HuH-7.5 (cell line): Measurements from ENCODE around the gene MYH10.

Experiments
- DNase-seq: peaks from one replicate; pipeline ENCODE4 v3.0.0; 2011; ENCODE audit warnings: low spot score

MYH10 gene

DNA sequence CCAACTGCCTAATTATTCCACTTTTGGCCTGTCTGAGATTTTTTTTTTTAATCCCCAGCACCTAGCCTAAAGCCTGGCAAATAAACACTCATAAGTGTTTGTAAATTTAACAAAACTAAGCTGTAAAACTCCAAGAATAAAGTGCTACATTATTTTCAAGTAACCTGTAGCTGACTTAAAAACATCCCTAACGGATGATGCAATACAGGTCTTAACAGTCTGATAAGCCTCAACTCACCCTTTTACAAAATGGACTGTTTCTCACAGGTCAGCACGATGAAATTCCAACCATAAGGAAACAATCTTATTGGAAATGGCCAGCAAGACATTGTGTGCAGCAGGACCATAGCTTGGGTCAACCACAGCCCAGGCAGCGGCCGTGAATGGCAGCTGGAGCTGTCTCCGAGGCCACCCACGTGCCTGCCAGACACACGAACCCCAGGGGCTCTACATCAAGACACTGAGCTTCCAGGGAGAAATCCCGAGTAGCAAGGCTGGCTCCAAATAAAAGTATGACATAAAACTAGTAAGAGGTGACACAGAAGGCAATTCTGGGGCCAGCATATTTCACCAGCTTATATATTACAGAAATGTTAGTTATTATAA lies 135.9 kb downstream of the MYH10 start:
- DNase-seq, result no peak

DNA sequence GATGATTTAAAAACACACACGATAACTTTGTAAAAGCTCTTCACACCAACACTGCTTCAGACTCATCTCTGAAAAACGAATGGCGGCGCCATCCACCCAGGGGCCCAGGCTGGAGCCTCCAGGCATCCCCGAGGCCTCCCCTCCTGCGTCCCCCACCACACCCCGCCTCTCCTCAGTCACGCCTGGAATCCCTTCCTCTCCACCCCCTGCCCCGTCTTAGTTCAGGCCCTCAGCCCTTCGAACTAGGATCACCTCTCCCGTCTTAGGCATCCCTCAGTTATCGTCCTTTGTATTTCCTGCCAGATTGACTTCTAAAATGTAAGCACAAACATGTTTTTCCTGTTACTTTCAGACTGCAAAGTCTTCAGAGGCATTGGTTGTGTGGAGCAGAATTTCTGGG lies 136.5 kb downstream of the MYH10 start:
- no peak for DNase-seq

DNA sequence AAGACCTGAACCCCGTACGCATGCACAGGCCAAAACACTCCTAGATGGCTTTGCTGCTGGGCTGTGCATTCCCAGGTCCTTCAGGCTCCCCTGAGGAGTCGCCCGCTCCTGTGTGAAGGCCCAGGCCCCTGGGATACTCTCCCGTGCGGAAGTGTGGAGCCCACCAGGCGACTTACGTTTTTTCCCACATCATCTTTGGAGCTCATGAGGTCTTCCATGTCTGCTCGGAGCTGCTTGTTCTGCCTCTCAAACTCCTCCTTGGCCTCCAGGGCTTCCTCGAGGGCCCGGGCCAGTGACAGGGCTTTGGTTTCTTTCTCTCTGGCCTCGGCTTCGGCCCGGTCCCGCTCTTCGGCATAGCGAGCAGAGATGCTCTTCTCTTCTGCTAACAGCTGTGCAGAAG lies 138.4 kb downstream of the MYH10 start:
- DNase-seq, result no peak

- DNase-seq, result no peak
These were observed 140.1 kb downstream of the MYH10 start for GRCh38 chr17:8490256-8491023.

GRCh38 chr17:8489841-8490240 lies 140.7 kb downstream of the MYH10 start:
- no peak for DNase-seq

DNA sequence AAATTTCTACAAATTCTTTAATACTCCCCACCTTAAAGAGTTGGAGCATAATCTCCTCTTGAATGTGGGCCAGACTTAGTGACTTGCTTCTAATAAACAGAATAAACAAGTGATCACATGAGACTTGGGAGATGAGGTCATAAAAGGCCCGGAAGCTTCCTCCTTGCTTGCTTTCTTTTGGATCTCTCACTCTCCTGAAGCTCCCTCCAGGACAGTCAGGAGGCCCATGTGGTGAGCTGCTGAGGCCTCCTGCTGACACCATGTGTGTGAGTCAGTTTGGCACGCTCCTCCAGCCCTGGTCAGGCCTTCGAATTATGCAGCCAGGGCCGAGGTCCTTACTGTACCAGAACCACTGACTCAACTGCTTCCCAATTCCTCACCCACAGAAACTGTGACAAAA lies 141.6 kb downstream of the MYH10 start:
- DNase-seq, result no peak

DNA sequence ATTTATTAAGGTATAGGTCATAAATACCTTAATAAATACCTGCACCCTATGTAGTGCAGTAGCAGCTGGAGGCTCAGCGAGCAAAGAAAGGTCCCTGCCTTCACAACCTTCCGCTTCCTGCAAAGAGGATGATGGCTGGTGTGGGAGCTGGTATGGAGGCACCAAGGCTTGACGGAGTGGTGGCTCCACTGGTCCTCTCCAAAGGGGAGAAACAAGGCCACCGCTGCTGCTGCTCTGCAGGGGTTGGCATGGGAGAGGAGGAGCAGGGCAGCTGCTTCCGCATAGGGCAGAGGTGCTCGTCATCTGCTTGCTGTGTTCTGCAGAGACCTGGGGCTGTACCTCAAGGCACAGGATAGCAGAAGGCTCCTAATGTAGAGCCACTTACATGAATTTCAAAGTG lies 142.0 kb downstream of the MYH10 start:
- DNase-seq, result no peak

DNA sequence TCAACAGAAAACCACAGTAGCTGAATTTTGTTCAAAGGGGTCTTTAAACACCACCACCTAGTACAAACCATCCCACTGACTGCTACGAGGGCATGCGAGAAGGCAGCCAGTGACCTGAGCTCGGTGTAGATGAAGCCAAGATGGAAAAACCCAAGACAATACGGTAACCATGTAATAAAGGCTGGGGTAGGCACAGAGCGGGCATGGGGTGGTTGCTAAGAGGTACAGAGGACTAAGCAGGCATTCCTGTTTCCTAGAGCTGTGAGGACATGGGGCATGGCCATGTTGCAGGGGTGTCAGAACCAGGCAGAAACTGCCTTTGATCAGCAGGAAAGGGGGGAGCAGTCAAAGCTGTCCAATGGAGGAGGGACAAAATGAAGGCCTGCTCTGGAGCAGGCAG lies 142.8 kb downstream of the MYH10 start:
- DNase-seq, result no peak

DNA sequence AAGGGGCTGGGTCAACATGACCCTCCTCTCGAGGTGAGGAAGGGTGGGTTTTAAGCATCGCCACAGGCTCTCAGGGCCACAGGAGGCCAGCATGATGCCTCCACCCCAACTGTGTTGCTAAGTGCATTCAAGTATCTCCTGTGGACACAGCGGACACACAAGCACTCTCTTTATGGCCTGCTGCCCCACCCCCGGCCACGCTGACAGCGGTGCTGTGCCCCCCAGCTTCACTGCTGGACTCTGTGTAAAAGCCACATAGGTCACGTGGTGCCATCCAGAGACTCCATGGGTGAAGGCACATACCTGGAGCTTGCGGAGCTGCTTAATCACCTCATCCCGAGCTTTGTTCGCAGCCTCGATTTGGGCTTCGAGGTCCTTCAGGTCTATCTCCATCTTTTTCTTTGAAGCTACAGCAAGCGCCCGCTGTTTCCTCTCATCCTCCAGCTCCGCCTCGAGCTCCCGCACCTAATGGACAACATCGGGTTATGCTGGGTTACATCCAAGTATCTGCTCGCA lies 143.3 kb downstream of the MYH10 start:
- DNase-seq, result no peak

DNA sequence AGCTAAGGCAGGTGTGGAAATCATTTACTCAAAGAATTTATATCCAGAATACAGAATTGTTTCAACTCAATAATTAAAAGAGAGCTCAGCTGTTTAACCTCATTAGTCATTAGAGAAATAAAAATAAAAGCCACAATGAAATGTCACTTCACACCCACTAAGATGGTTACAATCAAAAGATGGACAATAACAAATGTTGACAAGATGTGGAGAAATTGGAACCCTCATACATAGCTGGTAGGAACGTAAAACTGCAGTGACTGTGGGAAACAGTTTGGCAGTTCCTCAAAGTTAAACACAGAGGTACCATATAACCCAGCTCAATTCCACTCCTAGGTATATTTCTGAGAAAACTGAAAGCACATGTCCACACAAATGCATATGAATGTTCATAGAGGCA lies 145.0 kb downstream of the MYH10 start:
- no peak for DNase-seq

DNA sequence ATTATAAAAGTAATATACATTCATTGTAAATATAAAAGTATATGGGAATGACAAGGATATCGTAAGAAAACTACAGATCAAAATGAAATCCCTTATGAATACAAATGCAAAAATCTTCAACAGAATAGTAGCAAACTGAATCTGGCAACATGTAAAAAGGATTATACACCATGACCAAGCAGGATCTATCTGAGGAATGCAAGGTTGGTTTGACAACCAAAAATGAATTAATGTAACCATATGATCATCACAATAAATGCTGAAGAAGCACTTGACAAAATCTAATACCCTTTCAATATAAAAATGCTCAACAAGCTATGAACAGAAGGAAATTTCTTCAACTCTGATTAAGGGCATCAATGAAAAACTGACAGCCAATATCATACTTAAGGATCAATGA lies 146.1 kb downstream of the MYH10 start:
- no peak for DNase-seq

- DNase-seq, result no peak
These were observed 148.0 kb downstream of the MYH10 start for GRCh38 chr17:8482546-8482945.

- no peak for DNase-seq
These were observed 148.8 kb downstream of the MYH10 start for GRCh38 chr17:8481703-8482102.

- no peak for DNase-seq
These were observed 149.4 kb downstream of the MYH10 start for GRCh38 chr17:8481089-8481488.

DNA sequence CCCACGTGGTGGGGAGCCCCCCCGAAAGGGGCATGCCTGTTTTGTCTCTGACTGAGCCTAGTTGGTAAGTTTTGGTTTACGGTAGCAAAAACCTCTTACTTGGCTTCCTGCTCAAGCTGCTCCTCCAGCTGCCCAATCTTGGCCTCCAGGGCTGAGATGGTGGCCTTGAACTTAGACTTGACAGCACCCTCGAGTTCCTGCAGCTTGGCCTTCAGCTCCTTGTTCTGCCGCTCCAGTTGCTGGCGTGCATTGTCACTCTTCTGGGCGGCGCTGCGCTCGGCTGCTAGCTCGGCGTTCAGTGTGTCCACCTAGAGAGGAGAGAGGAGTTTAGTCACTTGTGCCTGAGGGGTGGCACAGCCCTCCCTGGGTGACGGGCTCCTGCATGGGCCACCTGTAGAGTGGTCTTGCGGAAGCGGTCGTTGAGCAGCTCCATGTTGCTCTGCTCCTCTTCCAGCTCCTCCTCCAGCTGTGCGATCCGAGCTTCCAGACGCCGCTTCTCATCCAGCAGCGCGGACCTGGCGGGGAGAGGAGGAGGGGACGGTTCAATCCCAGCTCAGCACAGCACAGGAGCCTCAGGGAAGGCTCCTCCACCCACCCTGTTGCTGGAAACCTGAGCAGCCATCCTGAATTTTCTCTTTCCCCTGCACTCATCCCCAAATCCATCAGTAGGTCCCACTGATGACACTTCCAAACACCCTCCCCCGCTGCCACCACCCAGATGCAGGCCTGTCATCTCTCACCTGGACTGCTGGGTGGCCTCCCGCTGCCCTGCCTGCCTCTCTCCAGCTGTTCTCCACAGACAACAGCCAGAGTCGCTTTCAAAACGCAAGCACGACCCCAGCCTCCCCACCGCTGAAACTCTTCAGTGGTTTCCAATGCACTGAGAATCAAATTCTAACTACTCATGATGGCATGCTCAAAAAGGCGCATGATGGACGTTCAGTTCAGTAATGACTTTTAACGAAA lies 150.2 kb downstream of the MYH10 start:
- no peak for DNase-seq

DNA sequence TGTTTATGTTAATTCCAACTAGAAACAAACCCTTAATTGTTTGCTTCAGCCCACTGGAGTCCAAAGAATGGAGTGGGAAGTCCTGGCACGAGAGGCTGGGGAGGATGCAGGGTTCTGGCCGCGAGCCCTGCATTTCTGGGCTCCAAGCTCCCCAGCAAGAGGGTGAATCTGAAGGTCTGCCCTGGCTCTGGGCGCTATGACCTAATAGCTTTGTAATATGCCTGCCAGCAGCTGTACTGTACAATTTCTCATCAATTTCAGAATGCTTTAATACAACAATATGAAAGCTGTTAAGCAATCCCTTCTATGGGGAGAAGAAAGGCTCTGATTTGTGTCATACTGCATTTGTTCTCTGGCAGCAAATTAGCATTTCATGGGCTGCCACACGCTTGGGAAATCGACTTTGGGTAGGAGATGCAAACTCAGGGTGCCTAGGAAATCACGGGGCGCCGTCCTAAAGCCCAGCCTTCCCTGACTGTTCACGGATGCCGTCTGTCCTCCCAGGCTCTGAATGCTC lies 151.0 kb downstream of the MYH10 start:
- DNase-seq, result no peak

DNA sequence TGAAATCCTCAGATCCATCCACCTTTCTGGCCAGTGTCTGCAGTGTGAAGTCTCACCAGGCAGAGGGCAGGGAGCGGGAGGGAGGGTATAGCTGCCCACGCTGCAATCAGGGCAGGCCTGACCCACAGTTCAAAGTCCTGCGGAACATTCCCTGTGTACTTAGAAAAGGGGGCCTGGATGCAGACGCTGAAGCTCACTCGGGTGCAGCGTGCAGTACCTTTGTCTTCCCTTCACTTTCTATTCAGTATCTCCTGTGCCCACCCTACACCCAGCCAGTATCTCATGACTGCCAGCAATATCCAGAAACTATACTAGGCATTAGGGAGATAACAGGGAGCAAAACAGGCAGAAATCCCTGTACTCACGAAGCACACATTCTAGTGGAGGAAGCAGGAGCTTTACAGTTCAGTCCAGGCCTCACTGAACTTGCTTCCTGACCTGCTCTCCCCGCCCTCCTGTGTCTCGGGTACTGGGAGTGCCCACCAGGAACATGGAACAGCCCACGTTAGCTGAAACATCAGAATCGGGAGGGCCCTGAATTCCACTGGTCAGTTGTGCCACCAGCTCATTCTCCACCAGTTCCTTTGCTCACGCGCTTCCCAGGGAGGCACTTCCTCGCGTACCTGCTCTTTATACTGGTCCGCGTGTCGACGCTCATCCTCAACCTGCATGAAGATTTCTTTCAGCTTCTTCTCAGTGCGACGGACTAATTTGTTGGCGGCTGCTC lies 152.6 kb downstream of the MYH10 start:
- no peak for DNase-seq

GRCh38 chr17:8477171-8477570 lies 153.4 kb downstream of the MYH10 start:
- DNase-seq, result no peak

DNA sequence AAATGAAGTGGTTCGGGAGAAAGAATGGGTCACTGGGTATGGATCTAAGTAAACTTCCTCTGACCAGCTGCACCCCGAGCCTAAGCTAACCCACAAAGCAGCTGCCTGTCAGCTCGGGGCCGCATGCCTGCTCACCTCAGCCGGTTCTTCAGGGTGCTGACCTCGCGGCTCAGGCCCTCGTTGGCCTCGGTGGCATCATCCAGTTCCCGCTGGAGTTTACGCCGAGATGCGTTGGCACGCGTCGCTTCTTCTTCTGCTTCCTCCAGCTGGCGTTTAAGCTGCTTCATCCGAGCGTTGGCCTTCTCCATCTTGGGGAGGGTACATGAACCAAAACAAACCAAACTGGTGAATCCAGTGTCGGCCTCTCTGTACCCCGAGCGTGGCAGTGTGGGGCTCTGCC lies 153.8 kb downstream of the MYH10 start:
- DNase-seq, result no peak

DNA sequence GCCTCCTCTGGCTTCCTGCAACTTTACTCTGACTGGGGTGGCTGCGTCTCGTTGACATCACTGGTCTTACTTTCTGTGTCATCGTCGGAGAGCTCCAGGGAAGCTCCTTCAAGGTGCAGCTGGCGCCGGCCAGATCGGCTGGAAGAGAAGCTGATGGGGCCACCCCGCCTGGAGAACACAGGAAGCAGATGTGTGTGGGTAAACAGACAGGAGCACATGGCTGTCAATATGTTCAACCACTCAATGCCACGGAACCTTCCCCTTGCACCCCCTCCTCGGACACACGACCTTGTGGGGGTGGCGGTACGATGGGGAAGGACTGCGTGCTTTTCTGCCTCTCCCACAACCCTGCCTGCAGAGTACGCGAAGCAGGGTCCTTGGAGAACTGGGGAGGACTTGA lies 154.7 kb downstream of the MYH10 start:
- no peak for DNase-seq

DNA sequence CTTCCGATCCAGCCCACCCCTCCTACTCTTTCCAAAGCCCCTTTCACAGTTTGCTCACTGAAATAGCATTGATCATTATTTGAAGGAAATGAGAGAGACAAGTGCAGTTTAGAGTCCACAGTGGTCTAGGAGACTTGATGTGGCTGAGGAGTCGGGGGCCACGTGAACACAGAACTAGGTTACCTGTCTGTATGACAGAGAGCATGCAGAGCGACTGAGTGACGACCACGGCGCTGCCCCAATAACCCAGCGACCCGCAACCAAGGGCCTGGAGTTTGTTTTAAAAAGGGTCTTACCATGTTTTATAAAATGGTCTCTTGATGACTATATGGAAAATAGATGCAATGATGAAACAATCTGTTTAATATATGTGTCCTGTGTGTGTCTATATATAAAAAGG lies 155.3 kb downstream of the MYH10 start:
- no peak for DNase-seq

GRCh38 chr17:8474826-8475225 lies 155.7 kb downstream of the MYH10 start:
- no peak for DNase-seq
